NCI-H82 (cell line): ENCODE measurements around the gene ABITRAM.
"Not testable (repeated sequence)": the region's sequence is repeated elsewhere in the genome, so short reads cannot be mapped to it uniquely, and the experiment has no call there.

Source experiments
- DNase-seq: peaks from one replicate; lab custom pipeline; 2025; lab: John Stamatoyannopoulos, UW

ABITRAM gene

GRCh38 chr9:108928386-108928785, 5.8 kb upstream of the ABITRAM start:
- no peak for DNase-seq

DNA sequence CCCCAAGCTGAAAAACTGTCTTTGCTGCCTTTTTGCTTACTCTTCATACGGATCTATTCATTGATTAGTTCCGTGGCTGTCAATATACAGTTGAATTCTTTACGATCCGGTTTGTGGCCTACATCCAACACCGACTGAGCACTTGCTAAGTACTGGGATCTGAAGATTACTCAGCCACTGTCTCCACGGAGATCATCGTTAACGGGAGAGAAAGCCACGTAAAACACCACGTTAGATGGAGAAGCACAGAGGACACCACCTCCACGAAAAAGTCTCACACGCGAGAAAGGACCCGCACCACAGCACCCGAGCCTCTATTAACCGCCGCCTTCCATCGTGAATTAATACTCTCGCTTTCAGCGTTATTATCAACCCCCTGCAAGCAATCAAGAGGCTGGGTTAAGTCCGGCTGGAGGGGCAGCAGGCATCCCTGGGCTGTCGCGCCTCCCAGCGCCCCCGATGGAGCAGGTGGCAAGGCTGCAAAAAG, 926 bp upstream of the ABITRAM start:
- DNase-seq = peak; percentile 58

GRCh38 chr9:108933718-108934322, 380 bp upstream of the ABITRAM start, which contains the start of gene ELP1:
TSS of gene ELP1 (minus strand) at chr9:108934124. CDS start at chr9:108931146, 2,978 bp downstream.
- peak; percentile 94 for DNase-seq

DNA sequence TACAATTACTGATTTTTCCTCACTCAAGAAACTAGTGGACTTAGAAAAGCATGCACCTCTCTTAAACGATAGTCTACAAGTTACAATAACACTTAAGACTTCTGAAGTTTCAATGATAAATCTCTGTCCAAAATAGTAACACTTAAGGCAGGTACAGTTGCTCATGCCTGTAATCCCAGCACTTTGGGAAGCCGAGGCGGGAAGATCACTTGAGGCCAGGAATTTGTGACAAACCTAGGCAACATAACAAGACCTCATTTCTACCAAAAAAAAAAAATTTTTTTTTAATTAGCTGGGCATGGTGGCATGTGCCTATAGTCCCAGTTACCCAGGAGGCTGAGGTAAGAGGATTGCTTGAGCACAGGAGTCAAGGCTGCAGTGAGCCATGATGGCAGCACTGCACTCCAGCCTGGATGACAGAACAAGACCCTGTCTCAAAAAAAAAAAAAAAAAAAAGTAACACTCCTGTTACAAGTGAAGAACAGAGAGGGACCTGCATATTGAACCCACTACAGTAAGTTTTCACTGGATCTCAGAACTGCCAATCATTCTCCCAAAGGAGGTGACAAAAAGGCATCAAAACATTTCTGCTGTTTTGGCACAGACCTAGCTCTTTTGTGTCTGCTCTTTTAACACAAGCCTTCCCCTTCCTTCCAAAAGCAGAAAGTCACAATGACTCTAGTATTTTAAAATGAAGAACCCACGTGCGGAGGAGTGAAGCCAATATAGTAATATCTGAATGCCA, 3.5 kb downstream of the ABITRAM start:
- DNase-seq = no peak

DNA sequence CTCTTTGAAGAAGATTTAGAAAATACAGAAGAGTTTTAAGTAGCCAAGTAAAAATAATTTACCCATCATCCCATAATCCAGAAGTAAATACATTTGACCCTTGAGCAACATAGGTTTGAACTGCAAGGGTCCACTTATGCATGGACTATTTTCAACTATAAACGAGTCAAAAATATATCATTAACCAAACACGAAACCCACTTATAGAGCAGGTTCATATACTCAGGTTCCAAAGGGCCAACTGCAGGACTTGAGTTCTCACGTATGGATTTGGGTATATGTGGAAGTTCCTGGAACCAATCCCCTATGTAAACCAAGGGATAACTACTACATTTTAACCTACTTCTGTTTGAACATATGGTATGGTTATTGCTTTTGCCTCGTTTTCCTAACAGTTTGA, 5.8 kb downstream of the ABITRAM start:
- no peak for DNase-seq

DNA sequence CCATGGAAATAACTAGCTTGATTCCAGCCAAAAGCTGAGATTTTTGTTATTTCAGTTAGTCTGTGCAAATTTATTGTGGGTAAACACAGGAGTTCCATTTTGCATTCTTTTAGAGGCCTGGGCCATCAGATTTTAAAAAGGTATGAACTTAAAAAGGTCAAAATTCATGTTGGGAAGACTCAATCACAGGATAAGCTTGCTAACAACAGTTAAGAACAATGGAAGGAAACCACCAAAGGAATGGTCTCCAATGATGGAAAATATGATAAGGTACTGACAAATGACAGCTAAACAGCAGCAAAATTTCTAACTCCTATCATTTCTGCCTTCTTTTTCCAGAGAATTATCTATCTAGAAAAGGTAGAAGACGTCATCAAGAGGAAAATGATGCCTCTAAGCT, 16.0 kb downstream of the ABITRAM start:
- DNase-seq = no peak

DNA sequence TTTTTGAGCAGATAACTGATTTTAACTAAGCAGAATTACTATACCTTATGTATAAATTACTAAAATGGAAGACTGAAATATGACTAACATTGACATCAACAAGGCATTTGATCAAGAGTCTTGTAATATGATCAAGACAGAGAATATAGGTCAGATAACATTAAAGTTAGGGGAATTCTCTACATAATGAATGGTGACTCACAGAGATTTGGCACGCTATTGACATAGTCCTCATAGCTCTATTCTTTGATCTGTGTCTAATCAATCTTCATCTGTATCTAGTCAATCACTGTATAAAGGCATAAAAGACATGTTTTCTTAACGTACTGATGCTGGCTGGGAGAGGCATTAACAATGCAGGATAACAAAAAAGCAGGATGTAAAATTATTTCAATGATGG, 17.4 kb downstream of the ABITRAM start:
- DNase-seq = no peak

DNA sequence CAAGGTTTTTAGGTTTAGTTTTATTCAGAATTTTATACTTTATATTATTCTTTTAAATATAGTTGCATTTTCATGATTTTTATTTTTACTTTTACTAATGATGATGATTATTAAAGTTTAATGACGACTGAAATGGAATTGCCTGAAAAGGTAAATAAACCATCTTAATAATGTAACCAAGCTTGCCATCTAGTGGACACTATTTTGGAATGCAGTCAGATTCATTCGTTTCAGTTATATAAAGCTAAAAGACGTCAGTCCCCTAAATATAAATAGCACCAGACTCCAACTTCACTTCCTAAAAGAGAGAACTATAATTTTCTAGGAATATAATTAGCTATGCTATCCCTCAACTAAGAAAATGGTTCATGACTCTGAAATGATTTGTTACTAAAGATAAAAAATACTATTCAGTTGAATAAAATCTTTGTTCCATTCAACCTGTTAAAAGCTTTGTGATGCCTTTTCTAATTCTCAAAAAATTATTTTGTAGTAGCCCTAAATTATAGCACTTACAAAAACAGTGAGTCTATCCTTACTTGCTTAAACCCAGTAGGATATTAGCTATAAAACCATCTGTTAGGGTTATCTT, 19.9 kb downstream of the ABITRAM start:
- DNase-seq = peak; percentile 48

DNA sequence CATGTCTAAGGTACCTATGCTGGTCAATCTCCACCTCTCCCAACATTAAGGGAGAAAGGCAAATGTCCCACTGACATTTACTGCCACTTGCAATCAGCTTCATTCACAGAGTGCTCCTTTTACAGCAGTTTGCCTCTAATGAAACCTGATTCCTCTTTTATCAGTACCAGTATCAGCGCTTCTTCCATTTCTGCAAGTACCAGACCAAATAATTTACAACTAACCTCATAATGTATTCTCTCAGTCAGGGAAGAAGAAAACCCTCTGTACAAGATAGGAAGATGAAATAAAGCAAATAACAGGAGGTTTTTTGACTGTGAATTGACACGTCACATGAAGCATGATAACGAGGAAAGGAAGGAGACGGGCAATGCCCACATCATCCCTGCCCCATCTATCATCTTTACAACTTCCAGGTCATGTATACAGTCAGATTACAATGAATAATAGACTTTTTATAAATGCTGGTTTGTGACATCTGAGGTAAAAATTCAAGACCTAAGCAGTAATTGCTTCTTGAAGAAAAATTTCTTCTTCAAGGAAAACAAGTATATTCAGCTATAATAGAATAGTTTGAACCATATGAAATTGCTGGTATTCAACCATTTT, 21.9 kb downstream of the ABITRAM start:
- DNase-seq = no peak

GRCh38 chr9:108956631-108957026, 22.4 kb downstream of the ABITRAM start:
- DNase-seq = no peak

DNA sequence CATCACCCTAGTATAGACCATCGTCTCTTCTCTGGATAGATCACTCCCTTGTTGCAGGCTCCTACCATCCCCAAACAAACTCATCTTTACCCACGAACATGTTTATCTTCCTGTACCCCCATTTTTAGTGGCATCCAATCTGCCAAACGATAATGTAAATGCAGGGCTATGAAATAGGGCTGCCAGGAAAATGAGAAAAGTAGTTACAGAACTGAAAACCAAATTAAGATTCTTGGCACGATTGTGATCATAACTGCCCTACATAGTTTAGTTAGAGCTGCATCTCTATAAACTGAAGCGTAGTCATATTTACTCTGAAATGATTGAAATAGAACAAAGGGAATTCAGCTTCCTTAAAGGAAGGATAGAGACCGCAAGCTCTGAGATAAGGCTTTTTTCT, 26.1 kb downstream of the ABITRAM start:
- DNase-seq = no peak

DNA sequence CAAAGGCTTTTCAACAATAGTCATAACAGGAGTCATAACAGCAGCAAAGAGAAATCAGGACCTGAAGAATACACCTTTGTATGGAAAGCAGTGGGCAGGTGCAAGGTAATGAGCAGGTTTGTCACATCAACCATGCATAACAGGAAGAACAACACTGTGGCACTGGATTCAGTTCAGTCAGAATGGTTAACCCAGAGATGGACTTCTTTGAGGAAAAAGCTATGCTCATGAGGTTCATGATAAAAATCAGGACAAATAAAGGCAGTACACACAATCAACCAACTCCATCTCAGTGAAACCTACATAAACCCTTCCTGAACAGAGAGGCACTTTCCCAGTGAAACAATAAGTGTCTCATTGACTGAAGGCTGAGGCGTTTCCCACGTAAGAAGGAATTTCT, 27.0 kb downstream of the ABITRAM start:
- no peak for DNase-seq

- DNase-seq = no peak
These were observed 29.4 kb downstream of the ABITRAM start for GRCh38 chr9:108963459-108964143.

DNA sequence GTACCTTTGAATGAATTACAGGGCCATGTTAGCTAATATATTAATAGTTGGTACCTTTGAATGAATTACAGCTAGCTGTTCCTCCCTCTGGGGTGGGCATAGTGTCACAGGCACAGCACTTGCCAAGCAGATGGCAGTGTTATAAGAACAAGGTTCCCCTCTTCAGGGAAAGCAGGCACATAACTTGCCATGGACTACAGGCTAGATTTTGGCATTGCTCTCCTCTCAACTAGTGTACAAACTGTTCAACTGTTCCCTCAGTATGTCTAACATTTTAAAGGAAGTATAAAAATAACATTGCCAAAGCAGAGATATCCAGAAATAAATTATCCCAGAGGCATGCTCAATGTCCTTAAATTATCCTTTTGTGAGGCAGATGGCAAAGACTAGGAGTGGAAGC, 33.7 kb downstream of the ABITRAM start:
- no peak for DNase-seq

GRCh38 chr9:108971392-108971791, 37.2 kb downstream of the ABITRAM start:
- DNase-seq = not testable (repeated sequence)

- DNase-seq = peak; percentile 19
These were observed 38.0 kb downstream of the ABITRAM start for GRCh38 chr9:108972186-108972585.

- DNase-seq = no peak
These were observed 38.5 kb downstream of the ABITRAM start for GRCh38 chr9:108972626-108973209.

DNA sequence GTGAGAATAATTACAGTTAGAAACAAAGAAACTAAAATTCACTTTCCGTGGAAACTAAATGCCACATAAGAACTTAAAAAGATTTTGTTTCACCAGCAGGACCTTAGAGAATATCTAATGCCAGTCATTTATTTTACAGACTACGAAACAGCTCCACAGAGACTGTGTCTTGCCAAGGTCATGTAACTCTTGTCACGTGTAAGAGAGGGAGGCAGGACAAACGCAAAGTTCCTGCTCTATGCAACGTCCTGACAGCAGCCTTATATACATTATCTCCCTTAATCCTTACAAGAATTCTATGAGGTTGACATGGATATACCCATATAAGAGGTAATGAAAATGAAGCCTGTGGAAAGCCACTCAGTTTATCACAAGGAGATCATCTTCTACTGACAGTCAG, 39.7 kb downstream of the ABITRAM start:
- no peak for DNase-seq

- no peak for DNase-seq
These were observed 44.0 kb downstream of the ABITRAM start for GRCh38 chr9:108978205-108978604.

DNA sequence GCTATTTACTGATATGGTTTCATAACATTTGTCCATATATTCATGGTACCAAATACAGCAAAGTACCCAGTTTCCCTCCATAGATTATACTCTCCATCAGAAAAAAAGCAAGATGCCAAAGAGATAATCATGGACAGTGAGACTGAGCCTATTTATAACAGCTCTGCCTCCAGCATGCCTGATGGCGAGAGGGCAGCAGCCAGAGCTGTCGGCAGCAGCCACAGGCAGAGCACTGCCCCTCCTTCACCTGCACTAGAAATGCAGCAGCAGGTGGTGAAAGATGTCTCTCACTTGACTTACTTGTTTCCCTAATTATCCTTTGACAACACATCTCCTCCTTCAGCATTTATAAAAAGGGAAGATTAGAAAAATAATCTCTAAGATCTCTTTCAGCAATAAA, 46.7 kb downstream of the ABITRAM start:
- DNase-seq = no peak

DNA sequence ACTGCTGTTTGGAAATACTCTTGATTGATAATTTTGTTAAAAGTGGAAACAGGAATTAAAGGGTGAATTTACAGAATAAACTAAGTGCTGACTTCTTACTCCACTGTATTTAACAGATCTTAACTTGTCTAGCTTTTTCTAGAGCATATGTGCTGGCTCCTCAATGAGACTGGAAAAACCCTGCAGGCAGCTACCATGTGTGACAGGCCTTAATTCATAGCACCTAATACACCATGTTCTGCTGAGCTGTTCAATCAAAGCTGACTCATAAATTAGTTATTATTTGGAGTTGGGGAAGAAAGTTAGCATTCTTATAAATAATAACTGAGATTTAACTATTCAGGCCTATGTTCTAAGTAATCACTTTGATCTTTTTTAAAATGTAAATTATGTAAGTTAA, 49.7 kb downstream of the ABITRAM start:
- no peak for DNase-seq
